ENCODE data around the gene DPP10. TPM values are rescaled to one million over a fixed set of nuclear protein-coding genes. Genes with fewer than 3 reads are reported as not detected.

The DPP10 gene
- total RNA-seq, 4 donors from 2014 or later, result 1.9 to 4.6 (median 3.9) TPM

- Histone ChIP-seq H3K36me3 (no peaks in the 10 kb centered on the region), H3K27me3 (no peaks in the 10 kb centered on the region), H3K27ac (no peak overlapping the region), H3K4me1 (no peaks in the 10 kb centered on the region), H3K4me3 (no peak overlapping the region), H3K9me3 (no peaks in the 10 kb centered on the region)
- 80 to 90% methylated on average over 5 of the region's 5 CpGs for WGBS, 2 donors (ENCODE audit: low coverage in 1 of 2)
- no peak for ATAC-seq
- no peak for TF ChIP-seq CTCF (IDR thresholded peaks at IDR 0.05)
- TF ChIP-seq POLR2AphosphoS5 (IDR thresholded peaks at IDR 0.05), result no peak
- TF ChIP-seq POLR2A (IDR thresholded peaks at IDR 0.05), result no peak
- no peak for TF ChIP-seq EP300 (IDR thresholded peaks at IDR 0.05)
Measured at GRCh38 chr2:115543024-115543423, 1100.6 kb downstream of the DPP10 start.

GRCh38 chr2:115543461-115543860, 1101.0 kb downstream of the DPP10 start:
- no peaks in the 10 kb centered on the region for H3K27me3 ChIP-seq
- no peaks in the 10 kb centered on the region for H3K4me1 ChIP-seq
- no peaks in the 10 kb centered on the region for H3K36me3 ChIP-seq
- ATAC-seq, result no peak
- 94 to 97% methylated on average over 4 of the region's 4 CpGs for WGBS, 2 donors (ENCODE audit: low coverage in 1 of 2)
- H3K9me3 ChIP-seq, result no peaks in the 10 kb centered on the region
- H3K4me3 ChIP-seq, result no peak overlapping the region
- TF ChIP-seq CTCF (IDR thresholded peaks at IDR 0.05) (no peak), POLR2A (IDR thresholded peaks at IDR 0.05) (no peak), EP300 (IDR thresholded peaks at IDR 0.05) (no peak), POLR2AphosphoS5 (IDR thresholded peaks at IDR 0.05) (no peak)
- no peak overlapping the region for H3K27ac ChIP-seq

GRCh38 chr2:115549611-115550130, 1107.2 kb downstream of the DPP10 start:
- H3K4me3 ChIP-seq, result no peak overlapping the region
- H3K36me3 ChIP-seq, result no peaks in the 10 kb centered on the region
- H3K27me3 ChIP-seq, result no peaks in the 10 kb centered on the region
- no peaks in the 10 kb centered on the region for H3K9me3 ChIP-seq
- no peak for ATAC-seq
- H3K4me1 ChIP-seq, result no peaks in the 10 kb centered on the region
- WGBS, 2 donors (ENCODE audit: low coverage in 1 of 2), result 43 to 47% methylated on average over 1 of the region's 1 CpG
- H3K27ac ChIP-seq, result no peak overlapping the region
- no peak for TF ChIP-seq POLR2A (IDR thresholded peaks at IDR 0.05)
- TF ChIP-seq POLR2AphosphoS5 (IDR thresholded peaks at IDR 0.05), result no peak

- TF ChIP-seq CTCF (IDR thresholded peaks at IDR 0.05) (no peak), POLR2AphosphoS5 (IDR thresholded peaks at IDR 0.05) (no peak), POLR2A (IDR thresholded peaks at IDR 0.05) (no peak), EP300 (IDR thresholded peaks at IDR 0.05) (no peak)
- H3K36me3 ChIP-seq, result no peaks in the 10 kb centered on the region
- H3K4me3 ChIP-seq, result no peak overlapping the region
- no peak overlapping the region for H3K27ac ChIP-seq
- no peak for ATAC-seq
- WGBS, 2 donors (ENCODE audit: low coverage in 1 of 2), result 48 to 62% methylated on average over 2 of the region's 2 CpGs
- H3K4me1 ChIP-seq, result no peaks in the 10 kb centered on the region
- H3K27me3 ChIP-seq, result no peaks in the 10 kb centered on the region
- H3K9me3 ChIP-seq, result no peaks in the 10 kb centered on the region
Measured at GRCh38 chr2:115552726-115553125, 1110.3 kb downstream of the DPP10 start.

- no peaks in the 10 kb centered on the region for H3K9me3 ChIP-seq
- no peak overlapping the region for H3K4me3 ChIP-seq
- ATAC-seq, result no peak
- H3K27ac ChIP-seq, result no peak overlapping the region
- no peaks in the 10 kb centered on the region for H3K36me3 ChIP-seq
- no peaks in the 10 kb centered on the region for H3K4me1 ChIP-seq
- H3K27me3 ChIP-seq, result no peaks in the 10 kb centered on the region
- no peak for TF ChIP-seq POLR2A (IDR thresholded peaks at IDR 0.05)
- no peak for TF ChIP-seq CTCF (IDR thresholded peaks at IDR 0.05)
- TF ChIP-seq EP300 (IDR thresholded peaks at IDR 0.05), result no peak
- TF ChIP-seq POLR2AphosphoS5 (IDR thresholded peaks at IDR 0.05), result no peak
Measured at GRCh38 chr2:115554153-115554552, 1111.7 kb downstream of the DPP10 start.
